C4-2B (cell line): Measurements from ENCODE around the gene KCNH6.
A peak's percentile ranks its signal among the peaks of the same experiment; 100 is the strongest.

Source experiments
- H3K27ac ChIP-seq: fragments of 450-650 bp; 2 replicates; pipeline ENCODE4 v1.5.1; 2017
- CTCF ChIP-seq: fragments of 450-650 bp; conservative IDR thresholded peaks from 2 replicates; pipeline ENCODE4 v1.5.1; 2017; ENCODE audit warnings: mild to moderate bottlenecking
- ZFX ChIP-seq: fragments of 450-650 bp; IDR thresholded peaks from 2 replicates; pipeline ENCODE4 v1.6.1; 2017

The KCNH6 gene

DNA sequence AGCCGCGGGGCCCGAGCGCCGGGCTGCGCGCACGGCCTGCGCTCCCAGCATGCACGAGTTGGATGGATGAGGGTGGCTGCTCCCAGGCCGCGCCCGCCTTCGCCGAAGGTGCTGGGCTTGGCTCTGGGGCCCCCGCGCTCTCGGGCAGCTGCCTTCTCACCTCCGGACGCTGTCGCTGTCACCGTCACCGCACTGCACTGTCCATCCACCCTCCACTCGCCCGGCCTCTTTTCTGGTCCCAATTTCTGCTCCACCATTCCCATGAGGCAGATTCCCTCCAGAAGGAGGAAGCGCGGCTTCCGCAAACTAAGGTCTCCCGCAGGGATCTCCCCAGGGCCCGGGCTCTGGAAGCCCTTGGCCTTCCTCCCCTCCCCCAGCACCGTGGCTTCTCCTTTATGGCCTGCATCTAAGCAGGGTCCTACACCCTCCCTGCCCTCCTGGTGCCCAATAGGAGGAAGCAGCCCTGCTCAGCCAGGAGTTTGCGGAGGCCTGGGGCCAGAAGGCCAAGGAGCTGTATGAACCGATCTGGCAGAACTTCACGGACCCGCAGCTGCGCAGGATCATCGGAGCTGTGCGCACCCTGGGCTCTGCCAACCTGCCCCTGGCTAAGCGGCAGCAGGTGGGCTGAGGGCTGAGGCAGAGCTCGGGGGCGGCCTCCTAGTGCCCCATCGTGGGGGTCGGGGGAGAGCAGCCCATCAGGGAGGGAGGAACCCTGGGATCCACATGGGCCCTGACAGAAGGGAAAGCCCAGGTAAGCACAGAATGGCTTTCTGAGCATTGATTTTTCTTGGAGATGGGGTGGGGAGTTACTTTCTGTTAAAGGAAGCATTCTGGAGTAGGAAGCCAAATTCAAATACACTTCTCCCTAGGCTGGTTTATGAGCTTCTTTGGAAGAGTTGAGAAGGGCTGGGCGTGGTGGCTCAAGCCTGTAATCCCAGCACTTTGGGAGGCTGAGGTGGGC lies 45.4 kb upstream of the KCNH6 start:
- H3K27ac ChIP-seq: no peak overlapping the region
- TF ChIP-seq CTCF: no peak

GRCh38 chr17:63478814-63479494 lies 44.2 kb upstream of the KCNH6 start:
- H3K27ac ChIP-seq: peak overlapping the region; percentile 10; the same call in 1 of the 2 replicates
- TF ChIP-seq CTCF (peak; percentile 93), ZFX (no peak)

GRCh38 chr17:63479495-63480184 lies 43.5 kb upstream of the KCNH6 start:
- TF ChIP-seq ZFX (no peak), CTCF (no peak)
- H3K27ac ChIP-seq: no peak overlapping the region; the same call in 1 of the 2 replicates

- no peak overlapping the region for H3K27ac ChIP-seq
- no peak for TF ChIP-seq CTCF
- TF ChIP-seq ZFX: no peak
These were observed 42.9 kb upstream of the KCNH6 start for GRCh38 chr17:63480192-63480784.

- no peak overlapping the region for H3K27ac ChIP-seq
- no peak for TF ChIP-seq ZFX
- TF ChIP-seq CTCF: no peak
These were observed 42.2 kb upstream of the KCNH6 start for GRCh38 chr17:63480826-63481487.

- no peak overlapping the region for H3K27ac ChIP-seq
- TF ChIP-seq ZFX (no peak), CTCF (no peak)
These were observed 41.7 kb upstream of the KCNH6 start for GRCh38 chr17:63481488-63481870.
